Measurements from ENCODE around the gene SLC16A2.

SLC16A2 gene

DNA sequence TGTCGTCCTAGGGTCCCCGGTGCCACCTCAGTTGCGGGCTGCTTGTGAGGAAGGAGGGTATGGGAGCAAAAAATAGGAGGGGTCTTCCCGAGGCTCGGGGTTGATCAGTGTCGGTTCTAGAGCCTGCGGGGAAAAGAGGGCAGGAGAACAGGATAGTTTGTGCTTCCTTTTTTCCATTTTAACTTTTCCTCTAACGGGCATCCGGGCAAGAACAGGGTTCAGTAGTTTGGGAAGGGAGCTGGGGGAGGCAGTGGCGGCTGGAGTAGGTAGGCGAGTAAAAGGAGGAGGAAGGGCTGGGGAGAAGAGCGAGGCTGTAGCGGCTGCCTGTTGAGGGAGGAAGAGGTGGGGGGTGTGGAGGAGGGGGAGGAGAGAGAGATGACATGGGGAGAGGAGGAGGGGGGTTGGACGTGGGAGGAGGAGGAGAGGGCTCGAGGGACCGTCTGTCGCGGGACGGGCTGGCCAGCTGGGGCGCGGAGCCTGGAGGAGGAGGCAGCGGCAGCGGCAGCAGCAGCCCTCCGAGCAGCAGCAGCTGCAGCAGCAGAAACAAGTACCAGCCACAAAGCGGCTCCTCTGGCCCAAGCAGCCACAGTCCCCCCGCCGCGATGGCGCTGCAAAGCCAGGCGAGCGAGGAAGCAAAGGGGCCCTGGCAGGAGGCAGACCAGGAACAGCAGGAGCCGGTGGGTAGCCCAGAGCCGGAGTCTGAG is at the start of gene SLC16A2:
SLC16A2 (plus strand) TSS at position 458 of the 704 bp plus-strand sequence; CDS start at position 603, 145 bp downstream.
- no peak for DNase-seq (ENCODE audit: low read depth)

DNA sequence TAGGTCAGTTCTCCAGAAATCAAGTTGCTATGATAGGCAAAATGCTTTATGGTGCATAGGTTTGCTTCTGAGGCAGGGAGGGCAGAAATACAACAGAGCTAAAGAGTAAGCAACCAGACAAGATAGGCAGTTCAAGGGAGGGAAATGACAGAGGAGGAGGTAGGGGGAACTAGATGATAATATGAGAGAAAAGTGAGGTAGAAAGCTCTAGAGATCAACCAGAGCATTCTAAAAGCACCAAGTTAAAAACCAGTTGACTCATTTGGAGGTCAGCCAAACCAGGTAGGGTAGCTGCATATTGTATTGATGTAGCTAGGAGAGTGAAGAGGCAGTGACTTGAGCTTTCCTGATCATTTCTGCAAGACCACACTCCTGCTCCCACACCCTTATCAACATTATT is 49.0 kb upstream of the SLC16A2 start:
- no peak for DNase-seq (ENCODE audit: low read depth)

DNA sequence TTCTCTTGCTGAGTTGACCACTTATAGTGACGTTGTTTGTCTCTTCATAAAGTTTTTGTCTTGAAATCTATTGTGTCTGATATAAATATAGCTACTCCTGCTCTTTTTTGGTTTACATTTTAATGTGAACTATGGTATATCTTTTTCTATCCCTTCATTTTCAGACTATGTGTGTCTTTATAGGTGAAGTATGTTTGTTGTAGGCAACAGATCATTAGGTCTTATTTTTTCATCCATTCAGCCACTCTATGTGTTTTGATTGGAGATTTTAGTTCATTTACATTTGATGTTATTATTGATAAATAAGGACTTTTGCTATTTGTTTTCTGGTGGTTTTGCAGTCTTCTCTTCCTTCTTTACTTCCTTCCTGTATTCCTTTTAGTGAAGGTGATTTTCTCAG is 44.0 kb upstream of the SLC16A2 start:
- no peak for DNase-seq (ENCODE audit: low read depth)

DNA sequence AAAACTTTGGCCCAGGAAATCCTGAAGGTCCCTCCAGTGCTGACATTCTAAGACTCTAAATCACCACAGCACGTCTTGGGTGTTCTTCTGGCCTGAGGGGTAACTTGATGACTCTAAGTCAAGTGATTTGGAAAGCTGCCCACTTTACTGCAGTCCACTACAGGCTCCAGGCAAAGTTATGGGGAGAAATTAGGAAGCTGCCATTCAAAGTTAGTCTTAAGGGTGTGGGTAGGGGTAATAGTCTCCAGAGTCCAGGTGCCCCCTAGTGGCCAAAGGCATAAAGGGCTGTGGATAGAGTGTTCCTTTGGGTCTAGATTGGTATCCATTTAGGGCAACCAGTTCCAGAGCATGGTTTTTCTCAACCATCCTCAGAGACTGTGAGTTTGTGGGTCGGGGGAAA is 38.7 kb upstream of the SLC16A2 start:
- DNase-seq (ENCODE audit: low read depth): peak; percentile 22

DNA sequence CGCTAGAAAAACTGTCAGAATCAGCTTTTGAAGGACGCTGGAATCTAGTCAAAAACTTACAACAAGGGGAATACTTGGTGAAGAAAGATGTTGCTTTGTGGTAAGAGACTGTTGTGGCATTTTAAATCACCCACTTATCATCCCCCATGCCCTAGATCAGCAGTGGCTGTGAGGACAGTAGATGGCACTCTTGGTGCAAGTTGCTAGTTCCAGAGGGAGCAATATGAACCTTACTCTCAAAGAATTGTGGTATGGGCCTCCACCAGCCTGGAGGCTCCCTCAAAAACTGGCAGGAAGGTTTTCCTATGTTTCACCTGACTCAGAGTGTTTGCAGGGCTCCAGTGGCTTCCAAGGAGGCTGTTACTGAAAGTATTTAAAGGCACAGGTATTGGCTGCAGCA is 37.7 kb upstream of the SLC16A2 start:
- no peak for DNase-seq (ENCODE audit: low read depth)

DNA sequence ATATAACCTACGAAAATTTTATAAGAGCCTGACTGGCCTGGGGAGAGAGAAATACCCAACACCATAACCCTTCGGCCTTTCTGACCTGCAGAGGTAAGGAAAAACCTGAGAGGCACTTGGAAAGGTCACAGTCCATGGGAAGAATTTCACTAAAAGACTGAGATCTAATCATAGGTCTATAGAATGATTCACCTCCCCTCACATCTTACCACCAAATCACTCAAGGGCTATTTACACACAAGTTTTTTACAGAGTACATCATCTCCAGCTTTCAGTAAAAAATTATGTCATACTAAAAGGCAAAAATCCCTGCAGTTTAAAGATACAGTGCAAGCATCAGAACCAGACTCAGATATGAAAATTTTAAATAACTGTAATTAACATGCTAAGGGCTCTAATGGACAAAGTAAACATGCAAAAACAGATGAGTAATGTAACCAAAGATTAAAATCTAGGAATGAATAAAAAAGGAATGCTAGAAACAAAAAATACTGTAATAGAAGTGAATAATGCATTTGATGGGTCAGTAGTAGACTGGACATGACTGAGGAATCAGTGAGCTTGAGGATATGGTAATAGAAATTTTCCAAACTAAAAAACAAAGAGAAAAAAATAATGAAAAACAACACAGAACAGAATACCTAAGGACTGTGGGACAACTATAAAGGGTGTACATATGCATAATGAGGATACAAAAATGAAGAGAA is 32.1 kb upstream of the SLC16A2 start:
- DNase-seq (ENCODE audit: low read depth): no peak

DNA sequence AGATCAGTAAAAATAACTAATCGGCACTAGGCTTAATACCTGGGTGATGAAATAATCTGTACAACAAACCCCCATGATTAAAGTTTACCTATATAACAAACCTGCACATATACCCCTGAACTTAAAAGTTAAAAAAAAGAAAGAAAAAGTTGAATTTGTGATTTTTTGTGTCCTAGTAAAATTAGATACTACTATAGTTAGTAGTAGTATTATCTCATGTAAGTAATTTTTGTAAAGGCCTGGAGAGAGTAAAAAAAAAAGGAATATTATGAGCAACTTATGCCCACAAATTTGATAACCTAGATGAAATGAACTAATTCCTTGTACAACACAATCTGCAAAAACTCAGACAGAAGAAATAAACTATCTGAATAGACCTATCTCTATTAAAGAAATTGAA is 25.7 kb upstream of the SLC16A2 start:
- DNase-seq (ENCODE audit: low read depth): no peak

DNA sequence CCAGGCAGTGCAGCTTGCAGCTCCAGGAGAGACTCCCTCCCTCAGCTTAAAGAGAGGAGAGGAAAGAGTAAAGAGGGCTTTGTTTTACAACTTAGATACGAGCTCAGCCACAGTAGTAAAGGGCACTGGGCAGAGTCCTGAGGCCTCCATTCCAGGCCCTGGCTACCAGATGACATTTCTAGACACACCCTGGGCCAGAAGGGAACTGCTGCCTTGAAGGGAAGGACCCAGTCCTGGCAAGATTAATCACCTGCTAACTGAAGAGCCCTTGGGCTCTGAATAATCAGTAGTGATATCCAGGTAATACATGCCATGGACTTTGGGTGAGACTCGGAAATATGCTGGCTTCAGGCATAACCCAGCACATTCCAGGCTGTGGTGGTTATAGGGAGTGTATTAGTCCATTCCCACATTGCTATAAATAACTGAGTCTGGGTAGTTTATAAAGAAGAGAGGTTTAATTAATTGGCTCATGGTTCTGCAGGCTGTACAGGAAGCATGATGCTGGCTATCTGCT is 15.3 kb upstream of the SLC16A2 start:
- no peak for DNase-seq (ENCODE audit: low read depth)

DNA sequence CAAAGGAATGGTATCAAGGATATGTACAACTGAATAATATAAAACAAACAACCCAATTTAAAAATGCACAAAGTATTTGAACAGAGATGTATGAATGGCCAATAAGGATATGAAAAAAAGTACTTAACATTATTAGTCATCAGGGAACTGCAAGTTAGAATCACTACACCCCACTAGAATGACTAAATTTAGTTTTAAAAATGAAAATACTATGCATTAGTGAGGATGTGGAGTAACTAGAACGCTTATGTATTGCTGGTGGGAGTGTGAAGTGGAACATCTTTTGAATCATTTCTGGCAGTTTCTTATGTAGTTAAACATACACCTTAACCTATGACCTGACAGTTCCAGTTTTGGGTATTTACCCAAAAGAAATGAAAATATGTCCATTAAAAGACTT is 13.0 kb upstream of the SLC16A2 start:
- no peak for DNase-seq (ENCODE audit: low read depth)

DNA sequence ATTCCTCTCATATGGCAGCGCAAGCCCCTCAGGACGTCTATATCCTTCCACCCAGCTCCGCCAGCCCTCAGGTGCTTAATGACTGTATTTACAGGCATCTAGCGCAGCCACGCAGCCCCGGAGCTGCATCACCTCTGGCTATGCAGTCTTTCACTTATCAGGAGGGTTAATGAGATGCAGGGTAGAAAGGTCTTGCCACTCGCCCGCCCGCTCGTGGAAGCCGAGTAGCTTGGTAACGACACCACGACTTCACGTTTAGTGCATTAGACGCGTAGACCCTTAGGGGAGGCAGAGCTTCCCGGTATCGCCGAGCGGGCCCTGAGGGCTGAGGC is 1.5 kb upstream of the SLC16A2 start:
- DNase-seq (ENCODE audit: low read depth): no peak

DNA sequence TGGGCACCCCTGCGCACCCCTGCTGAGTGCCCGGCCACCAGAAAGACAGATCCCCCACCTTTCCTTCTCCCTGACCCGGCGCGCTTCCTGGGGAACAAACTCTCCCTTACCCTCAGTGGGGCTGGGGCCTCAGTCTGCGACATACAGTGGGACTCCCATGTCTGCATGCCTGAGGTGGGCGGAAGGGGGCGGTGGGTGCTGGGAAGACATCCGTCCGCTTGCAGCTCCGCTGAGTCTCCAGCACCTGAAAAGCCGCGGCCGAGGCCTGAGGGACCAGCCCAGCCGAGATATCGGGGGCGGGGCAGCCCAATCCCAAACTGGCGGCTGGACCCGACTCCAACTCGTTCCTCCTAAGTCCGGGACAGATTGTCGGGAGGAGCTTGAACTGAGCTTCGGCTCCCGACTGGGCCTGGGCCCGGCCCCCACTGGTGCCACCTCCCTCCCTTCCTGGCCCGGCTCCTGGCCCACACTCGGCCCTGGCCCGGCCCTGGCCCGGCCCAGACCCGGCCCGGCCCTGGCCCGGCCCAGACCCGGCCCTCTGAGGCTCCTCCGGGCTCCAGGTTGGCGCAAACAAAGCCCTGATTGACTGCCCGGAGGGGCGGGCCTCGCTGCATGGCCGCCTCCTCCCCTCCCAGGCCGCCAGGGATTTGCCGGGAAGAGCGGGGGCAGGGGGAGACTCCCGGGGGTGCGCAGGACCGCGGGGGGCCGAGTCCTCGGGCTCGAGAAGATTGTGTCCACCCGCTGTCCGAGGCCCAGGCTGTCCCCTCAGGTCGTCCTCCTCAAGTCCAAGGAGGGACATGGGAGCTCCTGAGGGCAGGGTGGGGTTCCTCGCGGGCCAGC is 877 bp upstream of the SLC16A2 start:
- no peak for DNase-seq (ENCODE audit: low read depth)

DNA sequence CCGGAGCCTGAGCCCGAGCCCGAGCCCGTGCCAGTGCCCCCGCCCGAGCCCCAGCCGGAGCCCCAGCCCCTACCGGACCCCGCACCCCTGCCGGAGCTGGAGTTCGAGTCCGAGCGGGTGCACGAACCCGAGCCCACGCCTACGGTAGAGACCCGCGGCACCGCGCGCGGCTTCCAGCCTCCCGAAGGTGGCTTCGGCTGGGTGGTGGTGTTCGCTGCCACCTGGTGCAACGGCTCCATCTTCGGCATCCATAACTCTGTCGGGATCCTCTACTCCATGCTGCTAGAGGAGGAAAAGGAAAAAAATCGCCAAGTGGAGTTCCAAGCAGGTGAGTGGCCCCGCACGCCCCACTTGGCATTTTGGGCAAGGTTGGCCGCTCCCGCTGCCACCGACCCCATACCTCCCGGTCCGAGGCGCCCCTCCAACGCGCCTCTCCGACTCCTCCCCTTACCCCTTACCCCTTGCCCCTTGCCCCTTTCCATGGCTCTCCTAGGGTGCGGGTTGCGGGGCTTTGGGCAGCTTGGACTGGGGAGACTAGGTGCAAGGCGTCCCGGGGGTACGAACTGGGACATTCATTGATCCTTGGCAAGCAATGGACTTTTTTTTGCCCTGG is 553 bp downstream of the SLC16A2 start:
- DNase-seq (ENCODE audit: low read depth): no peak

DNA sequence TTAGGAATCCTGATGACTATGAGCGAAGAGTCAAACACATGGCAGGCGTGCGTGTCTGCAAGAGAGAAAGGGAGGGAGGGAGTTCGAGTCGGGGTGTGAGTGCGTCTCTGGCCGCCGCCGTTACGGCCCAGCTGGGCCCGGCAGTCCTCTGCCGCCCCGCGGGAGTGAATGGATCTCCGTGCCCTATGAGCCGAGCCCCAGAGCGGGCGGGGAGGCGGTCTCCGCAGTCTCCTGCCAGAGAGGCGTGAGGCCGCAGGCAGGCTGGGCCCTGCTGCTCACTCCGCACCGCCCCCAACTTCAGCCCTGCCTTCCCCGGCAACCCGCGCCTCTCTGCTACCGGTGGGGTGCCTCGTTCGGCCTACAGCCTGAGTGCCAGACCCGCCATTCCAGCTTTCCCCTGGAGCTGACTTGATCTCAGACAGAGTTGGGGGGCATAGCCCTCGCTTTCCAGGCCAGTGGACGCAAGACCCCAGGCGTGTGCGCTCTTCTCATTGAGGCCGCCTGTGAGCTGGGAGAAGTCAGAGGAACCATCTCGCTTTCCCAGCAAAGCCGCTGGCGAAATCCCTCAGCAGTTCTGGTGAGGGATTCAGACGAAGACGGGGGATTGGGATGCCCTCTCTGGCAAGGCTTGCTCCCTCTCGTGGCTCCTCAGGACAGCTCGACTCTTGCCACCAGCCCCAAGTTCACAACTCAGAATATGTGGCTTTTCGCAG is 1.4 kb downstream of the SLC16A2 start:
- DNase-seq (ENCODE audit: low read depth): no peak

DNA sequence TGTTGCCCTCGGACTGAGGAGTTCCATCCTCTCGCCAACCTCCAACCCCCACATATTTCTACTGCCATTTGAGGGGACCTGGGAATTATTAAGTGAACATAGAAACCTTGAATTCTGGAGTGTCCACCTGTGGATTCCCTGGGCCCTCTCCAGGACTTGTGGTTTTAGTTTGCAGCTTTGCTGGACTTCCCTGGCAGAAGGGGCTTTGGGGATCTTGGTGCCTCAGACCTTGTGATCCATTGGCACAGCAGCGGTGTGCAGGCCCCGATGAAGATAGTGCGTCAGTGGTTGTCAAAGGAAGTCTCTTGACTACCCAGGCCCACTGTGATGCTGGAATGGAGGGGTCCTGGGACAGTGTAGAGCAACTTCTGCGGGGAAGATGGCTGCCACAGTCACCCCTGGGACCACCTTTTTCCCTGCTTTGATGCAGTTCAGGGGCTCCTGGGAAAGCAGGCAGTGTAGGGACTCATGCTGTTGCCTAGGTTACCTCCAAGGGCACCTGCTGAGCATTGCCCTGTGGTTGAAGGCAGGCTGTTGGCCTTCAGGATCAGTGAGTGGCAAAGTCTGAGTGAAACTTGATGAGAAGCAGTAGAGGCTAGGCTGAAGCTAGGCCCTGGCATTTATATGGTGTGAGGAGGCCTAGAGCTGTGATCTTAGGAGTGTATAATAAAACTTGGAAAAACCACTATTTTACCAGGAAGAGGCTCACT is 2.2 kb downstream of the SLC16A2 start:
- no peak for DNase-seq (ENCODE audit: low read depth)

DNA sequence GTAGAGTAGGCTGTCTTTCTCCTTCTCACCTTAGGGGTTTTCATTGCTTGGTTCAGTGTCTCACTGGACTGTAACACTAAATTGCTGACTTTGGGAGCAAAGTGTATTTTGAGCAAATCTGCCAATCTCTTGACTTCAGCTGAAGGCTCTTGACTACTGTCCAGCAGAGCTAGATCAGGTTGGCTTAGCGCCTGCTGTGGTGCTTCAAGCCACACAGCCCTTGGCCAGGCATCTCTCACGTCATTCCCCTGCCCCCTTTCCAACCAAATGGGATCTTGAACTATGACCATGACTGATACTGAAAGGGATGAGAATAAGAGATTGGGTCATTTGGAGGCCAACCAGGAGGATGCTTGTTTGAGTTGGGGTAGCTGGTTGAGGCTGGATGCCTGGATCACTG is 4.8 kb downstream of the SLC16A2 start:
- no peak for DNase-seq (ENCODE audit: low read depth)

DNA sequence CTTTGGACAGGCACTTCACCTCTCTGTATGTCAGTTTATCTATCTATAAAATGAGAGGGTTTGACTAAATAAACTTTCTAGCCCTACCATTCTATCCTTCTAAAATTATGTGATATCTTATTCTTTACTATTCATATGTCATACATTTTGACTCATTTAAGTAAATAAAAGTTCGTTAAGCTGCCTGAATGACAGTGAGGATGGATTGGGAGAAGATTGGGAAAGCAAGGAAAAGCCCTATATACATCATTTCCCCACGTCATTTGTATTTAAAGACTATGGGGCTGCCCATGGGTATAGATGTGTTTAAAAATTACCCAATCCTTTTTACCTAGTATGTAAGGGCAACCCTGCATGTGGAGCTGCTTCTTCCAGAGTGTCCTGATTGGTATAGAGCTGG is 5.3 kb downstream of the SLC16A2 start:
- DNase-seq (ENCODE audit: low read depth): no peak

DNA sequence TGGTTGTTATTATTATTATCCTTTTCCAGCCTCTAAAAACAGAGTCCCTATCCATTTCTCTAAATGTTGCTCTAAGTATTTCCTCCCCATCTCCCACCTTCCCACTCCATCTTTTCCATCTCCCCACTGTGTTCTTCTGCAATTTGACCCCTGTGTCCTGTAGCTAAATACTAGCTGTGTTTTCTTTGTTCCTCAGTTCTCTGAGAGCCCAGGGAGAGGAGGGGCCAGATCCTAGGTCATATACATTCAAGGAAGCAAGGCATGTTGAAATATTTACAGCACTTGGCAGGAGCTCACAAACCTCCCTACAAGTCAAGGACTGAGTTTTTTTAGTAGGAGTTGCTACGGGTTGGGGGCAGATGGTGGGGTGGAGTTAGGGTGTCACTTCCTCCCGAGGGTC is 10.5 kb downstream of the SLC16A2 start:
- no peak for DNase-seq (ENCODE audit: low read depth)

DNA sequence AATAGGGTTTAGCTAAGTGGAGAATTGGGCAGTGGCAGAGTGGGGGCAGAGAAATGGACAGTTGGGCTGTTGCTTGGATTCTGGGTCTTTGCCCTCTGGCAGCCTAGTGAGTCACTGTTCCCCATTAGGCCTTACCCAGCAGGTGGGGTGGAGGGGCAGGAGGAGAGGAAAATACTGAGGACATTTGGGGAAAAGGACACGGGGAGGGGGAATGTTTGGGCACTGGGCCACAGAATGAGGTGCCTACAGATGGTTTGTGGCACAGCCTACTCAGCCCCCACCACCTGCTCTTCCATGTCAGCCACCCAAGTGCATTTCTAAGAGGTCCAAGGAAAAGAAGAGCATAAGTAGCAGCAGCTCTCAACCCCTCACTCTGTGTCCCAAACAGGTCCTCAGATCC is 13.0 kb downstream of the SLC16A2 start:
- DNase-seq (ENCODE audit: low read depth): no peak

DNA sequence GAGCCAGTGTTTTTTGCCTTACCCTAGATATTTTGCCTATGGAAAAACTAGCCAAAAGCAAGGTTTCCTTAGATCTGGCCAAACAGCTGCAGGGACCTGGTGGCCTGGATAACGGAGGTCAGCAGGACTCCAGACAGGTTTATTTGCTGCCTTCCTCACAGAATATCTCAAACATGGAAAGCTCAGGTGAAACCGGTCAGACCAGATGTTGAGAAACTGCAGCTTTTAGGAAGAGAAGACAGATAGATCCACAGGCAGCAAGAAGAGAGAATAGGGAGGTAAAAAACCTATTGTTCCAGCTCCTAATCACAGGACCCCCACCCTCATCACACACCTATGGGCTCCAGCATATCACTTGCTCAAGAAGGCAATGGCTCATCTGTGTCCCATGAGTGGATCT is 16.2 kb downstream of the SLC16A2 start:
- DNase-seq (ENCODE audit: low read depth): no peak

DNA sequence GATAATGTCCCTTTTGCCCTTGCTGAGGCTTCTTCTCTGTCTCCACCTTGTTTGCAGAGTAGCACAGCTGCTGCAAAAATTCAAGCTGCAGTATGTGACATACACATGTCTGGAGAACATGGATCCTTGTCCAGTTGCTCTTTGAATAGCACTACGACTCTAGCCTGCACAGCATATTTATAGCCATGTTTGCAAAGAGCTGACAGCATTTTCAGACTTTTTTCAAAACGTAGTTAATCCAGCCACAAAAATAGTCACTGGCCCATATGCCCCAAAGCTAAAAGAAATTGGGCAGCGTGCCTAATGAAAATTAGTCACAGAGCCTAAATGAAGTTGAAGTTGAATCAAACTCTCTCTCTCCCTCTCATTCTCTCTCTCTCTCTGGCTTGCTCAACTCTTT is 17.5 kb downstream of the SLC16A2 start:
- no peak for DNase-seq (ENCODE audit: low read depth)

DNA sequence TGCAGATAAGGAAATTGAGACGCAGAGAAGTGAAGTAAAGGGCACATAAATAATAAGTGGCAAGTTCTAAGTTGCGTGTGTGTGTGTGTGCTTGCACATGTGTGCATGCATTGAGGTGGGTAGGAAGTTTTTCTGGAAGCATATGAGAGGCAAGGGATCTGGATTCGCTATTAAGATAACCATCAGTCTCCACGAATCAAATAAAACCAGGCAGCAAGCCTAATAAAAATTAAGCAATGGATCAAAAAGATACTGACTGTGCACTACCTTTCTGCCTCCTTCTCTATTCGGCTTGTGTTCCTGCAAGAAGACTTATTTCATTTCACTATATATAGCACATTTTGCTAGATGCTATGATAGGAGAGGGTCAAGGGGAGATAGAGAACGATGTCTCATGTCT is 23.8 kb downstream of the SLC16A2 start:
- DNase-seq (ENCODE audit: low read depth): no peak

Measured in stimulated activated CD8-positive, alpha-beta memory T cell treated with anti-CD3 and anti-CD28 coated beads, Interleukin-15, amount 100 ng/mL, for 1 hour (primary cell).